GM12891 (cell line): ENCODE measurements around the gene DHRS3.
"Not testable (repeated sequence)": the region's sequence is repeated elsewhere in the genome, so short reads cannot be mapped to it uniquely, and the experiment has no call there.

Experiments used
- DNase-seq: peaks from one replicate; pipeline ENCODE4 v3.0.0; 2011; ENCODE audit warnings: low spot score; ENCODE audit not compliant: insufficient read length
- FAIRE-seq: peaks from 2 replicates; lab custom pipeline; 2011; peaks lifted over from hg19 to GRCh38; lab: Jason Lieb, UNC
- PAX5 ChIP-seq: IDR thresholded peaks from 2 replicates; pipeline ENCODE4 v1.6.1; 2011; ENCODE audit warnings: low read length, moderate library complexity, mild to moderate bottlenecking; ENCODE audit not compliant: insufficient read depth, severe bottlenecking
- POLR2A ChIP-seq: IDR thresholded peaks from 2 replicates; pipeline ENCODE4 v1.6.1; 2011; ENCODE audit warnings: low read depth, low read length, control low read depth
- POLR2AphosphoS5 ChIP-seq: IDR thresholded peaks from 2 replicates; pipeline ENCODE4 v1.6.1; 2011; ENCODE audit warnings: low read depth, low read length, control low read depth
- POU2F2 ChIP-seq: IDR thresholded peaks from 2 replicates; pipeline ENCODE4 v1.6.1; 2011; ENCODE audit warnings: low read depth, mild to moderate bottlenecking, control low read depth, low read length, moderate library complexity
- SPI1 ChIP-seq: IDR thresholded peaks from 2 replicates; pipeline ENCODE4 v1.6.1; 2011; ENCODE audit warnings: low read depth, low read length, control low read depth
- TAF1 ChIP-seq: IDR thresholded peaks from 2 replicates; pipeline ENCODE4 v1.6.1; 2011; ENCODE audit warnings: low read depth, low read length, control low read depth

The DHRS3 gene

GRCh38 chr1:12530462-12531178 lies 87.4 kb downstream of the DHRS3 start:
- TF ChIP-seq POLR2A (no peak), SPI1 (no peak), POLR2AphosphoS5 (no peak), TAF1 (no peak)
- no peak for FAIRE-seq
- DNase-seq: no peak

DNA sequence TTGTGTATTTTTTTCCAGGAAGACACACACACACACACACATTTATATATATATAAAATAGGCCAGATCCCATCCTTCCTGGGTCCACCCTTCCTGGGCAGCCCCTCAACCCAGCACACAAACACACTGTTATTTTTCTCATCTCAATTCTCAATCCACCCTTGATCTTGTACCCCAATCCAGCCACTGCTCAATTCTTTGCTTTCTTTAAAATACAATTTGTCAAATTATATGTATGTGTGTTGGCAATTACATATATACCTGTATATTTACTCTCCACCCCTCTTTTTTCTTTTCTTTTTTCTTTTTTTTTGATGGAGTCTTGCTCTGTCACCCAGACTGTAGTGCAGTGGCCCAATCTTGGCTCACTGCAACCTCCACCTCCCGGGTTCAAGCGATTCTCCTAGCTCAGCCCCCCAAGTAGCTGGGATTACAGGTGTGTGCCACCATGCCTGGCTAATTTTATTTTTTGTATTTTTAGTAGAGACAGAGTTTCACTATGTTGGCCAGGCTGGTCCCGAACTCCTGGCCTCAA lies 88.3 kb downstream of the DHRS3 start:
- no peak for DNase-seq
- no peak for TF ChIP-seq TAF1
- no peak for TF ChIP-seq POU2F2
- TF ChIP-seq SPI1: no peak
- no peak for TF ChIP-seq POLR2A
- no peak for FAIRE-seq

GRCh38 chr1:12528021-12528852 lies 89.8 kb downstream of the DHRS3 start:
- DNase-seq (no peak), FAIRE-seq (no peak)

GRCh38 chr1:12527564-12527963 lies 90.4 kb downstream of the DHRS3 start:
- DNase-seq: no peak
- TF ChIP-seq POLR2A (no peak), SPI1 (no peak), TAF1 (no peak), POU2F2 (no peak)
- no peak for FAIRE-seq

More at GRCh38 chr1:12528021-12528852, 89.8 kb downstream of the DHRS3 start:
- TF ChIP-seq POLR2AphosphoS5: no peak
- no peak for TF ChIP-seq SPI1
- TF ChIP-seq POLR2A: no peak
- TF ChIP-seq POU2F2: no peak
- no peak for TF ChIP-seq PAX5
- TF ChIP-seq TAF1: no peak

- no peak for DNase-seq
- FAIRE-seq: no peak
- TF ChIP-seq PAX5: no peak
- no peak for TF ChIP-seq POU2F2
- TF ChIP-seq SPI1: no peak
These were observed 92.5 kb downstream of the DHRS3 start for GRCh38 chr1:12525311-12526181.

- no peak for FAIRE-seq
- no peak for TF ChIP-seq POU2F2
- TF ChIP-seq POLR2A: no peak
- no peak for TF ChIP-seq TAF1
- TF ChIP-seq PAX5: no peak
- TF ChIP-seq SPI1: no peak
- no peak for TF ChIP-seq POLR2AphosphoS5
These were observed 93.7 kb downstream of the DHRS3 start for GRCh38 chr1:12524266-12524665.

DNA sequence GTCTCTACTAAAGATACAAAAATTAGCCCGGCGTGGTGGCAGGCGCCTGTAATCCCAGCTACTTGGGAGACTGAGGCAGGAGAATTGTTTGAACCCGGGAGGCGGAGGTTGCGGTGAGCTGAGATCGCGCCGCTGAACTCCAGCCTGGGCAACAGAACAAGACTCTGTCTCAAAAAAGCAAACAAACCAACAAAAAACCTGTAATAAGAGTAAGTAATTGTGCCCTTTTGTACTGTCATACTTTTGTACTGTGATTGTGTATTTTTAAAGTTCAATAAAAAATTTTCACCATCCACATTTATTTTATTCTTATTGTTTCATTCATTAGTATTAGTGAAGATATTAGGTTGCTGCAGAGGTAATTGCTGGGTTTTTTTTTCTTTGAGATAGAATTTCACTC lies 95.2 kb downstream of the DHRS3 start:
- FAIRE-seq, DNase-seq: not testable (repeated sequence)

More at GRCh38 chr1:12524266-12524665, 93.7 kb downstream of the DHRS3 start:
- no peak for DNase-seq

DNA sequence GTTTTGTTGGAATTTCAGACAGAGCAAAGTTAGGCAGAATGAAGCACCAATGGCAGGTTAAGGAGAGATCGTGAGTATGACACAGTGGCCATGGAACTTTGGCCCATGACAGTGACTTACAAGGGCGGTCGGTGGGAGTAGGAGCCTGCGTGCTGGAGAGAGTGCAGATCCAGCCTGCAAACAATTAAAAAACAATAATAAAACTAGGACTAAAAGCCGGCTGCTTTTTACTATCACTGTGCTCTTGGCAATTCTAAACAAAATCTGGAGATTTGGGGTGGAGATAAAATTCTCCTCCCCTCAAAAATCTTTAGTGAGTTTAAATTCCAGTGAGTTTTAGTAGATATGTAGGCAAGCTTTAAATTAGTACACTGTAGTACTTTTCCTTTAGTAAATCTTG lies 96.9 kb downstream of the DHRS3 start:
- no peak for TF ChIP-seq POU2F2
- no peak for TF ChIP-seq PAX5
- TF ChIP-seq TAF1: no peak
- TF ChIP-seq POLR2A: no peak
- TF ChIP-seq POLR2AphosphoS5: no peak
- TF ChIP-seq SPI1: no peak
- DNase-seq (no peak), FAIRE-seq (no peak)

DNA sequence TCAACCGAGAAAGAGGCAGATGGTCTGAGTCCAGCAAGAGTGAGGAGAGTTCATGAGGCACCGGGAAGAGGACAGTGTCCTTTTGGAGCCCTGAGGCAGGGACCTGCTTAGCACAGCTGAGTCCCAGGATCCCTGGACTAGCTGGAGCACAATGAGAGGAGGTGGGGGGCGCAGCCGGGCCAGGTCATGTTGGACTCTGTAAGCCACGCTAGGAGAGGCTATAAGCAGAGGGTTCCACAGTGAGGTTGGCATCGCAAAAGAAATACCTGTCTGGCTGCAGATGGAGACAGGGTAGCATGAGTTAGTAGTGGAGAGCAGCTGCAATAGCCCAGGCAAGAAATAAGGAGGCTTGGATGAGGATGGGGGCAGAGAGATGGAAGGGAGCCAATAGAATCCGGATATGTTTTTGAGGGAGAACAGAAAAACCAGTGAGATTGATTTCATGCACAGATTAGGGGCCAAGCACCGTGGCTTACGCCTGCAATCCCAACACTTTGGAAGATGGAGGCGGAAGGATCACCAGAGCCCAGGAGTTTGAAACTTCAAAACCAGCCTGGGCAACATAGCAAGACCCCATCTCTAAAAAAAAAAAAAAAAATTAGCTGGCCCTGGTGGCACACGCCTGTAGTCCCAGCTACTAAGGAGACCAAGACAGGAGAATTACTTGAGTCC lies 98.2 kb downstream of the DHRS3 start:
- FAIRE-seq (no peak), DNase-seq (no peak)
- TF ChIP-seq POLR2AphosphoS5: no peak
- TF ChIP-seq PAX5: no peak
